NT2/D1 (cell line): ENCODE data around the gene TMX4.

Experiments used
- SUZ12 ChIP-seq: IDR thresholded peaks from 2 replicates; pipeline ENCODE4 v1.6.1; 2011; ENCODE audit not compliant: insufficient read length, insufficient read depth; ENCODE audit errors: extremely low read depth
- YY1 ChIP-seq: IDR thresholded peaks from 2 replicates; pipeline ENCODE4 v1.6.1; 2011; ENCODE audit not compliant: insufficient read length, insufficient read depth
- ZNF274 ChIP-seq: IDR thresholded peaks from 2 replicates; pipeline ENCODE4 v1.6.1; 2011; ENCODE audit warnings: mild to moderate bottlenecking, low read depth, low read length

DNA sequence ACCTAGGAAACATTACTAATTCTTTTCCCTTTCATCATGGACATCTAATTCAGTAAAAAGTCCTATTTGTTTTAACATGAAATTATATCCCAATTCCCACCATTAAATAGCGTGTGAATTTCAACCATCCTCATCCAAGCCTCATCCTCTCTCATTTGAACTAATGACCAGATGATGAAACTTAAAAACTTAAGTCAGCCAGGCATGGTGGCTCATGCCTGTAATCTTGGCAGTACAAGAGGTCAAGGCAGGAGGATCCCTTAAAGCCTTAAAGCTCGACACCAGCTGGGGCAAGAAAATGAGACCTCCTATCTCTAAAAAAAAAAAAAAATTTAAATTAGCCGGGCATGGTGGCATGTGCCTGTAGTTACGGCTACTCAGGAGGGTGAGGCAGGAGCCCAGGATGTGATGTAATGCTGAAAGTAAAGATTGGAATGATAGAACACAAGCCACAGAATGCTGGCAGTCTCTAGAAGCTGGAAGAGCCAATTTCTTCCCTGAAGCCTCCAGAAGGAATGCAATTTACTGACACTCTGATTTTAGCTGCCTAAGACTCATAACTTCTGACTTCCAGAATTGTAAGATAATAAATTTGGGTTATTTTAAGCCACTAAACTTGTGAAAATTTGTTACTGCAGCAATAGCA, 52.2 kb downstream of the TMX4 start:
- no peak for TF ChIP-seq ZNF274
- TF ChIP-seq YY1: no peak
- no peak for TF ChIP-seq SUZ12
